ENCODE measurements around the gene TBC1D2. TPM values are rescaled to one million over a fixed set of nuclear protein-coding genes. Genes with fewer than 3 reads are reported as not detected.

The TBC1D2 gene
- total RNA-seq, 4 donors from 2014 or later = 37.7 to 109 (median 55.8) TPM

Small RNAs within 50 kb of the gene (small RNA-seq; reads per million reads assigned to genes)
- gene MIR6854 = 0 reads per million in 4 donors

Other genes starting within 250 kb of the TBC1D2 start
- 100 to 1,000 TPM in 3 of 4 donors, 10 to 100 TPM in 1; 86.6 to 319 (median 269) TPM for gene NANS, start 198.9 kb downstream of the TBC1D2 start, total RNA-seq
- 10 to 100 TPM; 28.7 to 58.7 (median 53.8) TPM for gene TRIM14, start 136.4 kb downstream of the TBC1D2 start, total RNA-seq
- 10 to 100 TPM in 3 of 4 donors, 1 to 10 TPM in 1; 10.0 to 59.1 (median 47.1) TPM for gene CORO2A, start 63.0 kb downstream of the TBC1D2 start, total RNA-seq

All from transverse colon (tissue), 4 donors.